PC-9 (cell line): ENCODE data around the gene ZNF804A. TPM values are rescaled to one million over a fixed set of nuclear protein-coding genes. Genes with fewer than 3 reads are reported as not detected.

ENCODE experiments used
- BruUV-seq: library from RNA; stranded (reverse); fragments of 400-500 nt; replicated peaks from 2 replicates; lab custom pipeline; 2021; lab: Mats Ljungman, UMichigan
- CTCF ChIA-PET: fragments of 300-600 bp; sonication (Branson Sonifier 250); formaldehyde crosslinking; loops from one replicate; lab custom pipeline; 2022; ENCODE audit warnings: antibody characterized with exemption; lab: Charles Lee
- POLR2A ChIA-PET: fragments of 300-600 bp; sonication (Branson Sonifier 250); formaldehyde crosslinking; loops from one replicate; lab custom pipeline; 2022; ENCODE audit warnings: antibody characterized with exemption; ENCODE audit not compliant: unreplicated experiment; lab: Charles Lee
- DNase-seq, 2 experiments: peaks; one replicate each; pipeline versions ENCODE4 v3.0.0 to v3.0.0-alpha.2; 2015 to 2022; ENCODE audit warnings: mixed read lengths in 1 of 2
- H2AFZ ChIP-seq: fragments of 200-600 bp; sonication (generic); 2 replicates; pipeline ENCODE4 v1.8.1; 2017; ENCODE audit warnings: antibody characterized with exemption
- H3F3A ChIP-seq: fragments of 200-600 bp; sonication (generic); 2 replicates; pipeline ENCODE4 v1.8.1; 2017; ENCODE audit warnings: antibody characterized with exemption, mild to moderate bottlenecking, low read depth; ENCODE audit not compliant: insufficient read depth
- H3K27ac ChIP-seq: fragments of 200-600 bp; sonication (generic); 2 replicates; pipeline ENCODE4 v1.6.1; 2016; ENCODE audit warnings: mixed run types
- H3K27me3 ChIP-seq: fragments of 200-600 bp; sonication (generic); 2 replicates; pipeline ENCODE4 v1.6.1; 2016; ENCODE audit warnings: low read depth, mixed run types; ENCODE audit not compliant: insufficient read depth
- H3K36me3 ChIP-seq: fragments of 200-600 bp; sonication (generic); 2 replicates; pipeline ENCODE4 v1.6.1; 2016; ENCODE audit warnings: low read depth, mixed run types
- H3K4me1 ChIP-seq: fragments of 200-600 bp; sonication (generic); replicated peaks from 2 replicates; pipeline ENCODE4 v1.6.1; 2016; ENCODE audit warnings: mixed run types; ENCODE audit not compliant: insufficient read depth
- H3K4me2 ChIP-seq: fragments of 200-600 bp; sonication (generic); 2 replicates; pipeline ENCODE4 v1.6.1; 2017; ENCODE audit warnings: mixed run types
- H3K4me3 ChIP-seq: fragments of 200-600 bp; sonication (generic); 2 replicates; pipeline ENCODE4 v1.6.1; 2016; ENCODE audit warnings: mixed run types
- H3K79me2 ChIP-seq: fragments of 200-600 bp; sonication (generic); 2 replicates; pipeline ENCODE4 v1.6.1; 2017; ENCODE audit warnings: low read depth, mixed run types
- H3K9me2 ChIP-seq: fragments of 200-600 bp; sonication (generic); 2 replicates; pipeline ENCODE4 v1.8.1; 2017; ENCODE audit warnings: mild to moderate bottlenecking; ENCODE audit not compliant: insufficient read depth
- H3K9me3 ChIP-seq: fragments of 200-600 bp; sonication (generic); 2 replicates; pipeline ENCODE4 v1.8.1; 2016; ENCODE audit warnings: low read depth; ENCODE audit not compliant: insufficient read depth
- H4K20me1 ChIP-seq: fragments of 200-600 bp; sonication (generic); 2 replicates; pipeline ENCODE4 v1.8.1; 2017; ENCODE audit not compliant: insufficient read depth
- CTCF ChIP-seq: fragments of 200-600 bp; sonication (generic); conservative IDR thresholded peaks from 2 replicates; pipeline ENCODE4 v1.6.1; 2017; ENCODE audit warnings: mixed run types, antibody characterized with exemption, mild to moderate bottlenecking, moderate library complexity
- EZH2 ChIP-seq: fragments of 200-600 bp; sonication (generic); IDR thresholded peaks from 2 replicates; pipeline ENCODE4 v1.8.0; 2017; ENCODE audit warnings: antibody characterized with exemption, low read depth
- intact Hi-C: fragments of 100-400 bp; cut with micrococcal nuclease; formaldehyde crosslinking; loops from one replicate; pipeline ENCODE4 v1.10.0; 2022; ENCODE audit not compliant: unreplicated experiment
- total RNA-seq: library from RNA; stranded (reverse); gene quantifications from 2 replicates; pipeline ENCODE4 v1.2.3, GENCODE V29; 2021

Gene ZNF804A
- total RNA-seq, 1 experiment from 2014 or later: not detected

GRCh38 chr2:184835398-184835715 is 237.0 kb downstream of the ZNF804A start:
- CTCF ChIA-PET: no interaction called here
- BruUV-seq: no TSS peak

GRCh38 chr2:184847331-184847730 is 249.0 kb downstream of the ZNF804A start:
- intact Hi-C loops: no loop called here
- Histone ChIP-seq H3K4me3 (no peak overlapping the region), H3K4me2 (no peak overlapping the region), H3K9me3 (no peaks in the 10 kb centered on the region), H3K9me2 (no peaks in the 10 kb centered on the region), H3K79me2 (no peaks in the 10 kb centered on the region), H3K27me3 (no peaks in the 10 kb centered on the region), H3K36me3 (no peaks in the 10 kb centered on the region), H3F3A (no peaks in the 10 kb centered on the region), H3K4me1 (no peaks in the 10 kb centered on the region), H2AFZ (no peak overlapping the region), H4K20me1 (no peaks in the 10 kb centered on the region), H3K27ac (no peak overlapping the region)
- CTCF ChIA-PET: no interaction called here
- POLR2A ChIA-PET: no interaction called here
- DNase-seq: no peak
- no TSS peak for BruUV-seq
- TF ChIP-seq CTCF: no peak
- no peak for TF ChIP-seq EZH2

More at GRCh38 chr2:184835398-184835715, 237.0 kb downstream of the ZNF804A start:
- no peak overlapping the region for H3K4me2 ChIP-seq
- DNase-seq: no peak
- H3K9me2 ChIP-seq: no peaks in the 10 kb centered on the region
- POLR2A ChIA-PET: no interaction called here
- TF ChIP-seq CTCF: no peak
- no peak for TF ChIP-seq EZH2
- H3K79me2 ChIP-seq: no peaks in the 10 kb centered on the region
- H3F3A ChIP-seq: no peaks in the 10 kb centered on the region
- intact Hi-C loops: no loop called here
- no peaks in the 10 kb centered on the region for H4K20me1 ChIP-seq
- no peak overlapping the region for H3K4me3 ChIP-seq
- H3K9me3 ChIP-seq: no peaks in the 10 kb centered on the region
- H2AFZ ChIP-seq: no peak overlapping the region
- H3K27ac ChIP-seq: no peak overlapping the region
- H3K27me3 ChIP-seq: no peaks in the 10 kb centered on the region
- H3K36me3 ChIP-seq: no peaks in the 10 kb centered on the region
- no peaks in the 10 kb centered on the region for H3K4me1 ChIP-seq

- H3K79me2 ChIP-seq: no peaks in the 10 kb centered on the region
- intact Hi-C loops: no loop called here
- no peak overlapping the region for H3K4me2 ChIP-seq
- H3F3A ChIP-seq: no peaks in the 10 kb centered on the region
- no peaks in the 10 kb centered on the region for H4K20me1 ChIP-seq
- DNase-seq: no peak
- H3K9me2 ChIP-seq: no peaks in the 10 kb centered on the region
- no peak overlapping the region for H3K27ac ChIP-seq
- H3K27me3 ChIP-seq: no peaks in the 10 kb centered on the region
- CTCF ChIA-PET: no interaction called here
- no peaks in the 10 kb centered on the region for H3K9me3 ChIP-seq
- no TSS peak for BruUV-seq
- H2AFZ ChIP-seq: no peak overlapping the region
- TF ChIP-seq EZH2 (no peak), CTCF (no peak)
- no peaks in the 10 kb centered on the region for H3K4me1 ChIP-seq
- POLR2A ChIA-PET: no interaction called here
- no peak overlapping the region for H3K4me3 ChIP-seq
- H3K36me3 ChIP-seq: no peaks in the 10 kb centered on the region
Observed at GRCh38 chr2:184849516-184849915, 251.2 kb downstream of the ZNF804A start.
